Calu3 (cell line): ENCODE data around the gene AQP5. TPM values are rescaled to one million over a fixed set of nuclear protein-coding genes. Genes with fewer than 3 reads are reported as not detected.

Experiments
- BruUV-seq: library from RNA; stranded (reverse); fragments of 400-500 nt; replicated peaks from 2 replicates; lab custom pipeline; 2021; lab: Mats Ljungman, UMichigan
- CTCF ChIA-PET: fragments of 300-600 bp; sonication (Branson Sonifier 250); formaldehyde crosslinking; loops from one replicate; lab custom pipeline; 2022; ENCODE audit warnings: antibody characterized with exemption; lab: Charles Lee
- DNase-seq: peaks from one replicate; pipeline ENCODE4 v3.0.0; 2022
- H3K27ac Mint-ChIP-seq: one replicate; pipeline ENCODE4 v1.8.0; 2022; ENCODE audit warnings: mixed read lengths; ENCODE audit not compliant: unreplicated experiment
- H3K27me3 Mint-ChIP-seq: one replicate; pipeline ENCODE4 v1.8.0; 2022; ENCODE audit warnings: mixed read lengths; ENCODE audit not compliant: unreplicated experiment
- H3K36me3 Mint-ChIP-seq: one replicate; pipeline ENCODE4 v1.8.0; 2022; ENCODE audit warnings: mild to moderate bottlenecking, moderate library complexity, mixed read lengths; ENCODE audit not compliant: insufficient read depth, unreplicated experiment
- H3K4me1 Mint-ChIP-seq: one replicate; pipeline ENCODE4 v1.8.0; 2022; ENCODE audit warnings: mild to moderate bottlenecking, low read depth, mixed read lengths; ENCODE audit not compliant: unreplicated experiment
- H3K4me3 Mint-ChIP-seq: one replicate; pipeline ENCODE4 v1.8.0; 2022; ENCODE audit warnings: mild to moderate bottlenecking, low read depth, moderate library complexity, mixed read lengths; ENCODE audit not compliant: unreplicated experiment
- H3K9me3 Mint-ChIP-seq: one replicate; pipeline ENCODE4 v1.8.0; 2022; ENCODE audit warnings: low read depth, mixed read lengths; ENCODE audit not compliant: unreplicated experiment
- CTCF ChIP-seq: fragments of 200-600 bp; IDR thresholded peaks from one replicate; pipeline ENCODE4 v1.8.0; 2022; ENCODE audit warnings: antibody characterized with exemption; ENCODE audit not compliant: unreplicated experiment
- intact Hi-C: fragments of 100-400 bp; cut with micrococcal nuclease; formaldehyde crosslinking; loops from one replicate; pipeline ENCODE4 v1.10.0; 2022; ENCODE audit not compliant: unreplicated experiment
- total RNA-seq: library from RNA; stranded (reverse); gene quantifications from 2 replicates; pipeline ENCODE4 v1.2.3, GENCODE V29; 2022

Gene AQP5
- total RNA-seq, 1 experiment from 2014 or later, result 51.9 TPM

- CTCF ChIA-PET, result interaction anchor here (0.5 to 1.7 kb wide), 11 partner anchors 8 to 323 kb away, joined by 3 to 20 read pairs (median 4); partner anchors contain the start of genes AQP5 and RACGAP1
- intact Hi-C loops, result loop anchor here (2.0 kb wide), 1 partner anchor 79 kb away; no protein-coding TSS in a partner anchor
- H3K27ac Mint-ChIP-seq, result peak overlapping the region; percentile 35
- peaks cover 8% of the 10 kb centered on the region for H3K36me3 Mint-ChIP-seq
- no peaks in the 10 kb centered on the region for H3K27me3 Mint-ChIP-seq
- H3K4me1 Mint-ChIP-seq, result peaks cover 32% of the 10 kb centered on the region
- H3K9me3 Mint-ChIP-seq, result no peaks in the 10 kb centered on the region
- BruUV-seq, result no TSS peak
- peak overlapping the region; percentile 27 for H3K4me3 Mint-ChIP-seq
- TF ChIP-seq CTCF, result peak; percentile 74
- DNase-seq, result peak; percentile 88
Measured at GRCh38 chr12:49945394-49946080, 16.1 kb upstream of the AQP5 start.

- H3K4me1 Mint-ChIP-seq, result peaks cover 32% of the 10 kb centered on the region
- H3K27ac Mint-ChIP-seq, result no peak overlapping the region
Measured at GRCh38 chr12:49946086-49946485, 15.6 kb upstream of the AQP5 start.

GRCh38 chr12:49946497-49946896 is 15.2 kb upstream of the AQP5 start:
- no peak overlapping the region for H3K4me3 Mint-ChIP-seq
- DNase-seq, result no peak
- H3K27ac Mint-ChIP-seq, result no peak overlapping the region
- no peaks in the 10 kb centered on the region for H3K9me3 Mint-ChIP-seq
- CTCF ChIA-PET, result interaction anchor here (1.4 kb wide), 1 partner anchor 14 kb away, joined by 20 read pairs; the partner anchor contains the start of gene AQP5
- peaks cover 32% of the 10 kb centered on the region for H3K4me1 Mint-ChIP-seq
- no peak for TF ChIP-seq CTCF
- H3K27me3 Mint-ChIP-seq, result no peaks in the 10 kb centered on the region
- intact Hi-C loops, result no loop called here
- peaks cover 8% of the 10 kb centered on the region for H3K36me3 Mint-ChIP-seq
- no TSS peak for BruUV-seq

More at GRCh38 chr12:49946086-49946485, 15.6 kb upstream of the AQP5 start:
- Mint-ChIP-seq H3K4me3 (no peak overlapping the region), H3K27me3 (no peaks in the 10 kb centered on the region), H3K9me3 (no peaks in the 10 kb centered on the region), H3K36me3 (peaks cover 8% of the 10 kb centered on the region)
- TF ChIP-seq CTCF, result no peak
- no TSS peak for BruUV-seq
- CTCF ChIA-PET, result interaction anchor here (1.0 to 1.7 kb wide), 7 partner anchors 9 to 79 kb away, joined by 3 to 20 read pairs (median 15); partner anchors contain the start of genes AQP5 and RACGAP1
- intact Hi-C loops, result no loop called here
- no peak for DNase-seq

GRCh38 chr12:49947593-49948226 is 14.0 kb upstream of the AQP5 start:
- H3K4me3 Mint-ChIP-seq, result no peak overlapping the region
- no peaks in the 10 kb centered on the region for H3K27me3 Mint-ChIP-seq
- H3K4me1 Mint-ChIP-seq, result peaks cover 26% of the 10 kb centered on the region
- intact Hi-C loops, result no loop called here
- BruUV-seq, result no TSS peak
- CTCF ChIA-PET, result interaction anchor here (0.6 kb wide), 1 partner anchor 132 kb away, joined by 5 read pairs; no protein-coding TSS in a partner anchor
- H3K9me3 Mint-ChIP-seq, result no peaks in the 10 kb centered on the region
- no peak for TF ChIP-seq CTCF
- H3K36me3 Mint-ChIP-seq, result peaks cover 8% of the 10 kb centered on the region
- no peak overlapping the region for H3K27ac Mint-ChIP-seq
- DNase-seq, result no peak
